Lower leg skin (tissue), 3 donors: ENCODE data around the gene SSTR1.

Experiments
- POLR2A ChIP-seq, 2 donors: fragments of 450-650 bp; IDR thresholded peaks; one replicate each; pipeline ENCODE4 v1.6.1; 2016 to 2017; ENCODE audit warnings: antibody characterized with exemption in 2 of 2, mild to moderate bottlenecking in 1 of 2, moderate library complexity in 1 of 2
- TF ChIP-seq, protein P1 (sequence below), 3 donors: fragments of 450-650 bp; IDR thresholded peaks; one replicate each; pipeline ENCODE4 v1.5.1; 2016; ENCODE audit warnings: antibody characterized with exemption in 3 of 3, mild to moderate bottlenecking in 3 of 3, moderate library complexity in 2 of 3

DNA sequence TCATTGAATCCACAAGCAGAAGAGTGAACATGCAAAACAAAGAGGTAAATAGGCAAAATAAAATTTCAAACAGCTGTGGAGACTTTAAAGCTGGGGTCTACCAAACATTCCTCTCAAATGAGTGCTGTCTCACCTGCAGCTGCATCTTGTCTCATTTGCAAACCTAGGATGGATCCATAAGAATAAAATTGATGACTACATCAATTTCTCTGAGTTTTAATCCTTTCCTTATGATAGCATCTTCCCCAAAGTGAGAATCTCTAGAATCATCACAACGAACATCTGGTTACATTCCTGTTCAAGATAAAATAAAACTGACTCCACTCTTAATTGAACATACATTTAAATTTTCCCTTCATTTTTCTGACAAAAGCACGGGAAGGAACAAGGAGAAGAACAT is 18.2 kb downstream of the SSTR1 start:
- TF ChIP-seq, protein P1, sequence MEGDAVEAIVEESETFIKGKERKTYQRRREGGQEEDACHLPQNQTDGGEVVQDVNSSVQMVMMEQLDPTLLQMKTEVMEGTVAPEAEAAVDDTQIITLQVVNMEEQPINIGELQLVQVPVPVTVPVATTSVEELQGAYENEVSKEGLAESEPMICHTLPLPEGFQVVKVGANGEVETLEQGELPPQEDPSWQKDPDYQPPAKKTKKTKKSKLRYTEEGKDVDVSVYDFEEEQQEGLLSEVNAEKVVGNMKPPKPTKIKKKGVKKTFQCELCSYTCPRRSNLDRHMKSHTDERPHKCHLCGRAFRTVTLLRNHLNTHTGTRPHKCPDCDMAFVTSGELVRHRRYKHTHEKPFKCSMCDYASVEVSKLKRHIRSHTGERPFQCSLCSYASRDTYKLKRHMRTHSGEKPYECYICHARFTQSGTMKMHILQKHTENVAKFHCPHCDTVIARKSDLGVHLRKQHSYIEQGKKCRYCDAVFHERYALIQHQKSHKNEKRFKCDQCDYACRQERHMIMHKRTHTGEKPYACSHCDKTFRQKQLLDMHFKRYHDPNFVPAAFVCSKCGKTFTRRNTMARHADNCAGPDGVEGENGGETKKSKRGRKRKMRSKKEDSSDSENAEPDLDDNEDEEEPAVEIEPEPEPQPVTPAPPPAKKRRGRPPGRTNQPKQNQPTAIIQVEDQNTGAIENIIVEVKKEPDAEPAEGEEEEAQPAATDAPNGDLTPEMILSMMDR (IDR thresholded peaks at IDR 0.05), result no peak
- TF ChIP-seq POLR2A (IDR thresholded peaks at IDR 0.05), result no peak
